SIG-M5 treated with dmso at 0.1 percent for 504 hours (cell line): ENCODE data around the gene SRP9.
"Not testable (repeated sequence)": the region's sequence is repeated elsewhere in the genome, so short reads cannot be mapped to it uniquely, and the experiment has no call there.

Source experiments
- DNase-seq: peaks from one replicate; lab custom pipeline; 2025; ENCODE audit not compliant: unreplicated experiment; lab: John Stamatoyannopoulos, UW

The SRP9 gene

DNA sequence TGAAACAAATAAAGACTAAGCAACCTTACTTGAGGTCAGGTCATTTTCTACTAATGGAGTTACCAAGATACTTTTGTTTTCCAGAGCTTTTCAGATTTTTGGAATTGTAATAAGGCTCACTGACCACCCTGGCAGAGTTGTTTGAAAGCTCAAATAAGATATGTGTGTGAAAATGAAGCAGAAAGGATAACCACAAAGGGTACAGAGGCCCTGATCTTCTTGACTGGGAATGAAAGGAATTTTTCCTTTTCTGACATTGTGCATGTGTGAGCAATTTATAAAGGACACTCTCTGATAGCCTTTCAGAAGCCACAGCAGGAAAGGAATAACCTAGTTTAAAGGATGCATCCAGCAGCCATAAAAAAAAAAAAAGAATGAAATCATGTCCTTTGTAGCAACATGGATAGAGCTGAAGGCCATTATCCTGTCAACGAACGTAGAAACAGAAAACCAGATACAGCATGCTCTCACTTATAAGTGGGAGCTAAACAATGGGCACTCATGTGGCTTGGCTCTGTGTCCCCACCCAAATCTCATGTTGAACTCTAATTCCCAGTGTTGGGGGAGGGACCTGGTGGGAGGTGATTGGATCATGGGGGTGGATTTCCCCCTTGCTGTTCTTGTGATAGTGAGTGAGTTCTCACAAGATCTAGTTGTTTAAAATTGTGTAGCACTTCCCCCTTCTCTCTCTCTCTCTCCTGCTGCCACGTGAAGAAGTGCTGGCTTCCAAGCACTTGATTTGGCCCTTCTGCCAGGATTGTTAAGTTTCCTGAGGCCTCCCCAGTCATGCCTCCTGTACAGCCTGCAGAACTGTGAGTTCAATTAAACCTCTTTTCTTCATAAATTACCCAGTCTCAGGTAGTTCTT lies 3.1 kb upstream of the SRP9 start:
- DNase-seq, result no peak

DNA sequence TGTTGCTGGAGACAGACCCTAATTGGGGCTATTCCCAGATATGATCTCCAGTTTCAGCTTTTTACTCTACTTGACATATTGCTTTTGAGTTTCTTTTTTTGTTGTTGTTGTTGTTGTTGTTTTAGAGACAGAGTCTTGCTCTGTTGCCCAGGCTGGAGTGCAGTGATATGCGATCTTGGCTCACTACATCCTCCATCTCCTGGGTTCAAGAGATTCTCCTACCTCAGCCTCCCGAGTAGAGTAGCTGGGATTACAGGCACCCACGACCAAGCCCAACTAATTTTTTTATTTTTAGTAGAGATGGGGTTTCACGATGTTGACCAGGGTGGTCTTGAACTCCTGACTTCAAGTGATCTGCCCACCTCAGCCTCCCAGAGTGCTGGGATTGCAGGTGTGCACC lies 1.3 kb upstream of the SRP9 start:
- DNase-seq, result no peak

DNA sequence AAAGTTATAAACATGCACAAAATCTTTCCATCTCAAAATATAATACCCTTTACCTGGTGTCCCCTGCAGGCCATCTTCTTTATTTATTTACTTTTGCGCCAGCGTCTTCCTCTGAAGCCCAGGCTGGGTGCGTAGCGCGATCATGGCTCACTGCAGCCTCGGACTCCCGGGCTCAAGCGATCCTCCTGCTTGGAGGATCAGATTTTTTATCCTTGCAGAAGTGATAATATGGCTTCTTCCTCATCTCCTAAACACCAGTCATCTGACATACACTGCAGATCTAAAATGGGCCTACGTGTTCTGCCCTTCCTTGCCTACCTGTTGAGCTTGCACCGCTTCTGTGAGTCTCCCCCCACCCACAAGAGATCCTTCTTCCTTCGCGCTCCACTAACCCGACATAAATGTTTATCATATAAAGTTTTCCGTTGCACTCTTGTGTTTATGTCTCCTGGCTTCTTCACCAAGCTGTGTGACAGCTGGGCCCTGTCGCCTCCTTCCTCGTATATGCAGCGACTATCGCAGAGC lies 506 bp upstream of the SRP9 start:
- DNase-seq, result no peak

DNA sequence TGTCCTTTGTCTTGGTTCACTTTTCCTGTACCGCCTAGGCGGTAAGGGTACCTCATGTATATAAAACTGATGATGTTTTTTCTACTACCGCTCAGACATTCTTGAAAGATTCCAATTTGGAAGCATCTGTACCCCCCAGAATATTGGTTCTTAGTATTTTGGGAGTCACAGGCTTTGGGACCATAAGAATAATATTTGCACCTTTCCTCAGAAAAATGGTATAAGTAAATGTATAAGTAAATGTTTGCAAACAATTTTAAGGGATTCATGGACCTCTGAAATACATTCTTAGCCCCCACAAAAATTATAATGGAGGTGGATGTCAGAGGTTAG lies 677 bp downstream of the SRP9 start:
- DNase-seq, result no peak

DNA sequence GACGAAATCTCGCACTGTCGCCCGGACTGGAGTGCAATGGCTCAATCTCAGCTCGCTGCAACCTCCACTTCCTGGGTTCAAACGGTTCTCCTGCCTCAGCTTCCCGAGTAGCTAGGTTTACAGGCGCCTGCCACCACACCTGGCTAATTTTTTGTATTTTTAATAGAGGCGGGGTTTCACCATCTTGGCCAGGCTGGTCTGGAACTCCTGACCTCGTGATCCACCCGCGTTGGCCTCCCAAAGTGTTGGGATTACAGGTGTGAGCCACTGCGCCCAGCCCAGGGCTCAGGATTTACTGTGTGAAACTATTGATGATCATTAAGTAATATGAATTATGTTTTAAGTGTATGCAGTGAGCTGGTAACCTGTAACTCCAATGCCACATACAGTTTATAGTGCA lies 1.5 kb downstream of the SRP9 start:
- not testable (repeated sequence) for DNase-seq

DNA sequence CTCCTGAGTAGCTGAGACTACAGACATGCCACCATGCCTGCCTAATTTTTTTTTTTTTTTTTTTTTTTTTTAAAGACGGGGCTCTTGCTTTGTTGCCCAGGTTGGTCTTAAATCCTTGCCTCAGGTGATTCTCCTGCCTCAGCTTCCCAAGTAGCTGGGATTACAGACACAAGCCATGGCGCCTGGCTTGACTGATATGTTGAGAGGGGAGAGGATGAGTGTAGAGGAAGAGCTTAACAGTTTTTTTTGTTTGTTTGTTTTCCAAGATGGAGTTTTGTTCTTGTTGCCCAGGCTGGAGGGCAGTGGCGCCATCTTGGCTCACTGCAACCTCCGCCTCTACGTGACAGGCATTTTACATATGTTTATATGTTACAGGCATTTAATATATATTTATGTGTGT lies 2.5 kb downstream of the SRP9 start:
- no peak for DNase-seq

DNA sequence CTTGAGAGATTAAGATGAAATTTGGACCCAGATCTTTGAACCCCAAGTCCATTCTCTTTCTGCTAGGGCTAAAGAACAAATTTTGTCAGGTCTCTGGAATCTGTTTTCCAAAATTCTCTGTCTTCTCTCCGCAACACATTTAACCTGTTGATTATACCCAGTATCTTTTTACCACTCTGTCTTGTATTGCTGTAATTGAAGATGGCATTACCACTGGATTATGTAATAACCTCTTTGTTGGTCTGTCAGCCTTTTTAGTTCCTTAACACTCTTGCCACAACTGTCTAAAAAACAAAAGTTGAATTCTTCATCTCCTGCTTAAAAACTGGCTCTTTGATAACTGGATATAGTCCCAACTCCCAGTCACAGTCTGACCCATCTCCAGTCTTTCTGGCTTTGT lies 3.0 kb downstream of the SRP9 start:
- DNase-seq, result peak; percentile 49

DNA sequence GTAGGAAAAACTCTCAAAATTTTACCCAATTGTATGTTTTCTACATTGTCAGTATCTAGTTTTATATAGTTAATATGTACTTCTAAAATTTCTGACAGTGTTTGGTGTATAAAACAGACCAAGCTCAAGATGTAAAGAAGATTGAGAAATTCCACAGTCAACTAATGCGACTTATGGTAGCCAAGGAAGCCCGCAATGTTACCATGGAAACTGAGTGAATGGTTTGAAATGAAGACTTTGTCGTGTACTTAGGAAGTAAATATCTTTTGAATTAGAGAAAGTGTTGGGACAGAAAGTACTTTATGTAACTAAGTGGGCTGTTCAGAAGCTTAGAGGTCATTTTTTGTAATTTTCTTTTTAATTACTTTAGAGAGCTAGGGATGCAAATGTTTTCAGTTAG lies 11.5 kb downstream of the SRP9 start:
- DNase-seq, result not testable (repeated sequence)

DNA sequence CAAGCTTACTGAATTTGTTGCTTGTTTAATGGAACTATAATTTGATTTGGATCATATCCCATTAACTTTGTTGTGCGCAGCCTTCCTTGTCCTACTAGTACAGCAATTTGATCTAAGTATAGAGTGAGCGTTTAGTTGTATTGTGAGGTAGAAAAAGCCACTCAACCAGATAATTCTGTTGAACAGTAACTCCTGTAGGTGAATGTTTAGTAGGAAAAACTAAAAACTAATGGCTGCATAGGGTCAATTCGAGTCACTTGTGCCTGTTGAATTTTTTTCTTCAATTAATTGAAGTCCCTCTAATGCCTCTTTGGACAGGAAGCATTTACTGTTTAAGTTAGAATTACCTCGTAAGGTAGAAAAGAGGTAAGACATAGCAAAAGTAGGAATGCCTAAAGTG lies 17.3 kb downstream of the SRP9 start:
- DNase-seq, result no peak

DNA sequence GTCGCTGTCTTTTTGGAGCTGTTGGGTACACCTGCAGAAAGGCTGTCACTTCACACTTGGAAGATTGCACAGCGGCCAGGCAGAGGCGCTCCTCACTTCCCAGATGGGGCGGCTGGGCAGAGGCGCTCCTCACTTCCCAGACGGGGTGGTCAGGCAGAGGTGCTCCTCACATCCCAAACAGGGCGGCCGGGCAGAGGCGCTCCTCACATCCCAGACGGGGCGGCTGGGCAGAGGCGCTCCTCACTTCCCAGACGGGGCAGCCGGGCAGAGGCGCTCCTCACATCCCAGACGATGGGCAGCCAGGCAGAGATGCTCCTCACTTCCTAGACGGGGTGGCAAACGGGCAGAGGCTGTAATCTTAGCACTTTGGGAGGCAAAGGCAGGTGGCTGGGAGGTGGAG lies 18.5 kb downstream of the SRP9 start:
- DNase-seq, result not testable (repeated sequence)

DNA sequence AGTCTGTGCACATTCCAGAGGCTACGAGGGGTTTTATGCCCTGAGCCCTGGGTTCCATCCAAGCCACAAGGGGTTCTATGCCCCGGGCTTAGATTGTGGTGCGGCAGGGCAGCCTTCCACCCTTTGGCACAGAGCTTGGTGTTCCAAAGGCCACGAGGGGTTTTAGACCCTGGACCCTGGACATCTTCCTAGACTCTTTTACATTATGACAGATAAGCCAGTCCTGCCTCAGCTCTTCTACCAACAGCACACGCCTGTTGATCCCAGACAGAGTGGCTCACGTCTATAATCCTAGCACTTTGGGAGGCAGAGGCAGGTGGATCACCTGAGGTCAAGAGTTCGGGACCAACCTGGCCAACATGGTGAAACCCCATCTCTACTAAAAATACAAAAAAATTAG lies 23.5 kb downstream of the SRP9 start:
- DNase-seq, result not testable (repeated sequence)

DNA sequence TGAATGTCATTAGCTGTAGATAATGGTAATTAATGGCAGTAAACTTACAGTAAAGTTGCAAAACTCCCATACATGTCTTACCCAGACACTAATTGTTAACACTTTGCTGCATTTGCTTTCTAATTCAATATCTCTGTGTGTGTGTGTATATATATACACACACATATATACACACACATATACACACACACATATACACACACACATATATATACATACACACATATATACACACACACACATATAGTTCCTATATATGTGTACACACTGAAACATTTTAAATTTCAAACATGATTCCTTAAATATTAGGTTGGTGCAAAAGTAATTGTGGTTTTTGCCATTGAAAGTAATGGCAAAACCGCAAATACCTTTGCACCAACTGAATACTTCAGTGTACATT lies 28.6 kb downstream of the SRP9 start:
- DNase-seq, result no peak

DNA sequence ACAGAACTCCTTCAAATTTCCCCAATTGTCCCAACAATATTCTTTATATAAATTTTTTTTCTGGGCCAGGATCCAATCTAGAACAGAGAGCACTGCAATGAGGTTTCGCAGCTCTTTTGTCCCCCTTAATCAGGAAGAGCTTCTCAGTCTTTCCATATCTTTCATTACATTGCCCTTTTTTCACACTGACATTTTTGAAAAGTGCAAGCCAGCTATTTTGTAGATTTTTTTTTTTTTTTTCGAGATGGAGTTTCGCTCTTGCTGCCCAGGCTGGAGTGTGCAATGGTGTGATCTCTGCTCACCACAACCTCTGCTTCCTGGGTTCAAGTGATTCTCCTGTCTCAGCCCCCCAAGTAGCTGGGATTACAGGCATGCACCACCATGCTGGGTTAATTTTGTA lies 29.1 kb downstream of the SRP9 start:
- DNase-seq, result not testable (repeated sequence)

DNA sequence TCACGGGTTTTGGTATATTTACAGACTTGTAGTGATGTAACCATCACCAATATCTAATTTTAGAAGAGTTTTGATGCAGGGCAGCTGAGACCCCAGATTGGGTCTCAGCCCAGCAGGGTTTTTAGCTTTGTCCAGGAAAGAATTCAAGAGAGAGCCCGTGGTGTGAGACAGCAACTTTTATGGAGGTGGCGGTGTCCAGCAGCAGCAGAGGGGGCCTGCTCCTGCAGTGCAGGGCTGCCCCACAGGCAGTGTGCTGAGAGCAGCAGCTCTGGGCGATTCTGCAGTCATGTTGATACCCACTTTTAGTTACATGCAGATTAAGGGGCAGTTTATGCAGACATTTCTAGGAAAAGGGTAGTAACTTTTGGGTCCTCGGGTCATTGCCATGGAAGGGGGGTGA lies 30.5 kb downstream of the SRP9 start:
- no peak for DNase-seq

DNA sequence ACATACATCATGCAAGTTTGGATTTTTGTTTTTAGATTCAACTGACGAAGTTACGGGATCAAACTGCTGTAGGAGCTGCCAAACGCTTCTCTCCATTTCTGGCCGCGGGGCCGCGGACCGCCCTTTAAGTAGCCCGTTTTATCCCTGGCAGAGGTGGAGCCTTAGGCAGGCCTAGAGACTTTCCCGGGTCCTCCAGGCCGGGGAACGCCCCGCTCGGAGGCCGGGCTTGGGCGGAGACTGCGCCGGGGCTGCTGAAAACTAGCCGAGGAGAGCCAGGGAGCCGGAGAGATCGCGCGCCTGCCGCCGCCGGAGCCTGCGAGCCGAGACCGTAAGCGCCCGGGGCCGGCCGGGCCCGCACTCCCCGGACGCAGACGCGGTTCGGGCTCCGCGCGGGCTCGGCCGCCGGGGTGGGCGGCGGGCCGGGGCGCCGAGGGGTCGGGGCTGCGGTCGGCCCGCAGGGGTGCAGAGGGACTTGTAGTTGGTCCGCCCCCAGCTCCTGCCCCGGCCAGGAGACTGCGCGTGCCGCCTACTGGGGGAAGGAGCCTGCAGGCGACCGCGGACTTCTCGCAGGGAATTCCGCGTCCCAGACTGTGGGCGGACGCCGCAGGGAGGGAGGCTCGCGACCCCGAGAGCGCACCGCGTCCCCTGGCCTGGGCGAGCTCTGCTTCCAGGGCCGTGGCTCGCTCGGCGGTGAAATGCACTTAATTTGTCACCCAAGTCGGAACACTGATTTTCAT lies 32.4 kb downstream of the SRP9 start, which contains the start of gene EPHX1:
EPHX1 (plus strand) TSS at position 283 of the 737 bp plus-strand sequence. CDS start 18,606 bp downstream, outside the sequence.
- peak; percentile 91 for DNase-seq

DNA sequence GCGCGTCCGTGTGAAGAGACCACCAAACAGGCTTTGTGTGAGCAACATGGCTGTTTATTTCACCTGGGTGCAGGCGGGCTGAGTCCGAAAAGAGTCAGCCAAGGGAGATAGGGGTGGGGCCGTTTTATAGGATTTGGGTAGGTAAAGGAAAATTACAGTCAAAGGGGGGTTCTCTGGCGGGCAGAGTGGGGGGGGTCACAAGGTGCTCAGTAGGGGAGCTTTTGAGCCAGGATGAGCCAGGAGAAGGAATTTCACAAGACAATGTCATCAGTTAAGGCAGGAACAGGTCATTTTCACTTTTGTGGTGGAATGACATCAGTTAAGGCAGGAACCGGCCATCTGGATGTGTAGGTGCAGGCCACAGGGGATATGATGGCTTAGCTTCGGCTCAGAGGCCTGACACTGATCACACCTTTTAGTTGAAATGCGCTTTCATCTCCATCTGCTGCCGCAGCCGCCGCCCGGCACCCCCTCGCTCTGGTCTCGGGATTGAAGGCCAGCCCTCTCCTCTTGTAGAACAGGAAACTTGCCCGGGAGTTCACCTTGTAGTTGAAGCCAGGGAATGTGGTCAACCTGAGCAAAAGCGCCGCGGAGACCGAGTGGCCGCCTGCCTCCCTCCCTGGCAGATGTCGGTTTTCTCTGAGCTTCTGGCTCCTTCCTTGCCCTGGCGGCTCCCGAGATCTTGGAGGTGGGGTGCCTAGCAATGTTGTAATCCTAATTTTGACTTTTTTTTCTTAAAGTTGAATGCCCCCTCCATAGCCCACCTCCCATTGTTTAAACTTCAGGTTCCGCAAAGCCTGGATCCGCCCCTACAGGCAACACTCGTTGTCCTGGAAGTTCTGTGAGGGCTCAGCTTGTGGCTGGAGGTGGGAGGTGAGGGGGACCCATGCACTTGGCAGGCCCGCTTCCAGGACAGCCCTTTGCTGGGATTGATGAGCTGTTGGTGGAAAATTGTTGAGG lies 33.2 kb downstream of the SRP9 start:
- DNase-seq, result not testable (repeated sequence)

DNA sequence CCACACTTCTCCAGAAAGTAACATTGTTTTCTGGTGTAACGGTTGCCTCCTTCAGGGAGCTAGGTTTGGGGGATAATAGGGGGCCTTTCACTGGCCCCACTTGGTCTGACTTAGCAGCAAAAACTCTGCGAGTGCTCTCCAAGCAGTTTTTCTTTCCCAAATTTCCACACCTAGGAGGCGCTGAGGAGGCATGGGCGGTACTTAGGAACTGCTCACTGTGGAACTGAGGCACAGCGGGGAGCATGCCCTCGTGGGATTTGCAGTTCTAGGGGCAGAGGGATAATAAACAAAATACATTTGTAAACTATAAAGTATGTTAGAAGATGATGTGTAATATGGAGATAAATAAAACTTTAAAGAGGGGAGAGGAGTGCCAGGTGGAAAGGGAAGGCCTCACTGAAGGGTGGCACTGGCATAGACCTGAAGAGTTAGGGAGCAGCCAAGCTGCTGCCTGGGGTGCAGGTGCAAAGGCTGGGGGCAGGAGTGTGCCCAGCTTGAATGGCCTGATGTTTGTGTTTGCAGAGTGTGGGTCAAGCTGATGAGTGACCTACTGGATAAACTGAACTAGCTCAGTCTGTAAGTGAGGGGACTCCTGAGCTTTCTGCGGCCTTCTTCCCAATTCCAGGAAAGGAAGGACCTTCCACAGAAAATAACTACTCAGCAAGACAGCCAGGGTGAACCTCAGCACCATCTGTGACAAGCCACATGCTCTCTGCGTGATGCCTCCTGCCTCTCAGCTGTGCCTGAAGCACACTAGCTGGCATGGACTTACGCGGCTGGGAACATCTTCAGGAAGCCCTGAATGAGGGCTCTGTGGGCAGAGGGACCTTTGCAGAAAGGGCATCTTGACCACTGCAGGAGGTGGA lies 34.2 kb downstream of the SRP9 start:
- DNase-seq, result no peak

DNA sequence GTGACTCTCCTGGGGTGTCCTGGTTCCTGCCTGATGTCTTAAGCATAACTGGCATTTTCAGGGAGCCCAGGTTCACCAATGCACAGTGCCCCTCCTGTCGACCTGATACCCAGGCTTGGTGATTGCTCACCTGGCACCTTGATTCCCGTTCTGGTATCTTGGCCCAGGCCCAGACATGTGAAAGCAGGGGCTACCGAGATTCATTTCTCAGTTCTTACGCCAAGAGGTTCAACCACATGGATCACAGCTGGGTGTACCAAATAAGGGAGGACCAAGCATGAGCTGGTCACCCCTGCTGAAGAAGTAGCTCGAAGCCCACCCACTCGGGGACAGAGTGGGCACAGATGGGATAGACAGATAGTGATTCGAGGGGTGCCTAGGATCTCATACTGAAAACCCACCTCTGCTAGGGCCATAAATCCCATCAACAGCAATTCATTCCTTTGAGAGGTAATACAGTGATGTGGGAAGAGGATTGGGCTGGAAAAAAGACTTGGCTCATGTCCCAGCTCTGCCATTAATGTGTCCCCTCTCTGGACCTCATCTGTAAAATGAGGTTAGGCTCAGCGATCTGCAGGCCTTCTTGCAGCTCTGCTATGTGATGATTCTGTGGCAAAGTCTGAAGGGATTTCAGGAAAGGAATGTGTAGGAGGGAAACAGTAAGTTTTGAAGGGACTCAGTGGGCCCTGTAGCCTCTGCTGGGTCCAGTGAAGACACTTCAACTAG lies 35.0 kb downstream of the SRP9 start:
- DNase-seq, result no peak

DNA sequence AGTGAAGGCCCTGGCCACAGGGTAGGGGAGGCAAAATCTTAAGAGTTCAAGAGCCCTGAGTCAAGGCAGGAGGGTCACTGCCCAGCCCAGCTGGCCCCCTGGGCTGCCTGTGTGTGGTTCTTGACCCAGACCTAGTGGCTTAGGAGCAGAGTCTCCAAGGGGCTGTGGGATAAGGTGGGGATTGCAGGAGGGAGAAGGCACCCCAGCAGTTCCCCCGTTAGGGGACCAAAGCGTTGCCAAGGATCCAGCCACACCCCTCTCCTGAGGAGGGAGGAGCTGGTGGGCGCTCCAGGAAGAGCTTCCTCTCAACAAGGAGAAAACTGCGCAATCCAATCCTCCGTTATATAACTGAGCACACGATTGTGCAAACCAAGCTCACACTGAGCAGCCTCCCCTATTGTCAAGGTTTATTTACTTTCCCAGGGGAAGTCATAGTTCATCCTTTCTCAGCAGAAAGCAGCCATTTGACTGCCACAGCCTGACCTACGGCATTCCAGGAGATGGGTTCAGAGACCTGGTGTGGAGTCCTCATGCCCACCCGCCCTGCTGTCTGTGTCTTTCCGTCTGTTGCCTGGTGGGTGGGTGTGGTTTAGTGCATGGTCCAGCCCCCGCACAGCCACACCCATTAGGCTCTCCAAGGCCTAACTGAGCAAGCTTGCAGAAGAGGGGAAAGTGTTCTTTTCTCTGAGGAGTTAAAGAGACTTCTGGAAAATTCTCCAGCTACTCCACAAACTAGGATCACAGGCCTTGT lies 35.8 kb downstream of the SRP9 start:
- peak; percentile 98 for DNase-seq
